ENCODE results near the gene MAGI1. TPM values are rescaled to one million over a fixed set of nuclear protein-coding genes. Genes with fewer than 3 reads are reported as not detected.

MAGI1 gene
- total and polyA plus RNA-seq, 2 donors (not counting 1 experiment from before 2014, with no cell fraction given): 0.10 to 0.22 TPM

DNA sequence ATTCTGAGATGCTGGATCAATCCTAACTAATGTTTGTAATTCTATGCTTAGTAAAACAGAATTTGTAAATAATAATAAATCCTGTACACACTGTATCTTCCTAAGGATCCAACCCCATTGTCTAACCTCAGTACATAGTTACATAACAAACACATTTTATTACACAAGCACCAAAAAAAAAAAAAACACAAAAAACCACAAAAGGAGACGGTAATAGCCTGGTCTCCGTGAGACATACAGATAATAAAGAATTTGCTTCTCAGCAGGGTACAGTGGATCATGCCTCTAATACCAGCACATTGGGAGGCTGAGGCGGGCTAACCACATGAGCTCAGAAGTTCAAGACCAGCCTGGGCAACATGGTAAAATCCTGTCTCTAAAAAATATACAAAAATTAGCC lies 558.7 kb downstream of the MAGI1 start:
- WGBS (ENCODE audit: insufficient coverage): no CpG with 5 or more reads among the region's 3 CpGs
- Mint-ChIP-seq H3K4me3 (no peak overlapping the region), H3K27ac (no peak overlapping the region), H3K4me1 (no peaks in the 10 kb centered on the region), H3K27me3 (no peaks in the 10 kb centered on the region), H3K9me3 (ENCODE audit: insufficient read depth) (no peaks in the 10 kb centered on the region)
- no peak overlapping the region for H2AFZ ChIP-seq (ENCODE audit: insufficient read depth, low read depth, low read length, poor library complexity, severe bottlenecking)
- H3K79me2 ChIP-seq (ENCODE audit: control insufficient read depth, insufficient read depth, low read length): no peaks in the 10 kb centered on the region
- TF ChIP-seq, protein P1, sequence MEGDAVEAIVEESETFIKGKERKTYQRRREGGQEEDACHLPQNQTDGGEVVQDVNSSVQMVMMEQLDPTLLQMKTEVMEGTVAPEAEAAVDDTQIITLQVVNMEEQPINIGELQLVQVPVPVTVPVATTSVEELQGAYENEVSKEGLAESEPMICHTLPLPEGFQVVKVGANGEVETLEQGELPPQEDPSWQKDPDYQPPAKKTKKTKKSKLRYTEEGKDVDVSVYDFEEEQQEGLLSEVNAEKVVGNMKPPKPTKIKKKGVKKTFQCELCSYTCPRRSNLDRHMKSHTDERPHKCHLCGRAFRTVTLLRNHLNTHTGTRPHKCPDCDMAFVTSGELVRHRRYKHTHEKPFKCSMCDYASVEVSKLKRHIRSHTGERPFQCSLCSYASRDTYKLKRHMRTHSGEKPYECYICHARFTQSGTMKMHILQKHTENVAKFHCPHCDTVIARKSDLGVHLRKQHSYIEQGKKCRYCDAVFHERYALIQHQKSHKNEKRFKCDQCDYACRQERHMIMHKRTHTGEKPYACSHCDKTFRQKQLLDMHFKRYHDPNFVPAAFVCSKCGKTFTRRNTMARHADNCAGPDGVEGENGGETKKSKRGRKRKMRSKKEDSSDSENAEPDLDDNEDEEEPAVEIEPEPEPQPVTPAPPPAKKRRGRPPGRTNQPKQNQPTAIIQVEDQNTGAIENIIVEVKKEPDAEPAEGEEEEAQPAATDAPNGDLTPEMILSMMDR (IDR thresholded peaks at IDR 0.05): no peak
- no peak for TF ChIP-seq EZH2 (IDR thresholded peaks at IDR 0.05; ENCODE audit: borderline replicate concordance, insufficient read depth, low read depth, low read length, poor library complexity, severe bottlenecking)
- no peak overlapping the region for H3K9ac ChIP-seq (ENCODE audit: low read length)
- H3K4me3 ChIP-seq (ENCODE audit: control extremely low read depth in 1 of 5, extremely low read depth in 1 of 5, insufficient read depth in 1 of 5, low read depth in 2 of 5, low read length in 4 of 5): no peak overlapping the region
- intact Hi-C loops (cut with micrococcal nuclease): no loop called here
- H3K9me3 ChIP-seq (ENCODE audit: control extremely low read depth in 1 of 3, control insufficient read depth in 2 of 3, insufficient read depth in 1 of 3, low read length in 2 of 3): no peaks in the 10 kb centered on the region
- no peaks in the 10 kb centered on the region for H3K36me3 ChIP-seq (replicated peaks in 1 of 2; ENCODE audit: control extremely low read depth in 1 of 2, control insufficient read depth in 1 of 2, extremely low read depth in 1 of 2, insufficient read depth in 2 of 2, low read length in 1 of 2)
- no peaks in the 10 kb centered on the region for H3K4me1 ChIP-seq (ENCODE audit: control insufficient read depth in 2 of 2, insufficient read depth in 2 of 2, low read length in 2 of 2)
- no peaks in the 10 kb centered on the region for H4K20me1 ChIP-seq (ENCODE audit: control insufficient read depth, insufficient read depth, low read length, poor library complexity, severe bottlenecking)
- DNase-seq (no peak), ATAC-seq (ENCODE audit: low read depth) (no peak)
- ChIA-PET CTCF (no interaction called here), POLR2A (no interaction called here)
- H3K27ac ChIP-seq (ENCODE audit: low read length in 2 of 2): no peak overlapping the region
- no peak overlapping the region for H3K4me2 ChIP-seq (replicated peaks; ENCODE audit: low read depth, low read length, poor library complexity, severe bottlenecking)
- H3K27me3 ChIP-seq (replicated peaks in 1 of 4; ENCODE audit: control extremely low read depth in 1 of 4, control insufficient read depth in 3 of 4, insufficient read depth in 4 of 4, low read length in 3 of 4): no peaks in the 10 kb centered on the region

DNA sequence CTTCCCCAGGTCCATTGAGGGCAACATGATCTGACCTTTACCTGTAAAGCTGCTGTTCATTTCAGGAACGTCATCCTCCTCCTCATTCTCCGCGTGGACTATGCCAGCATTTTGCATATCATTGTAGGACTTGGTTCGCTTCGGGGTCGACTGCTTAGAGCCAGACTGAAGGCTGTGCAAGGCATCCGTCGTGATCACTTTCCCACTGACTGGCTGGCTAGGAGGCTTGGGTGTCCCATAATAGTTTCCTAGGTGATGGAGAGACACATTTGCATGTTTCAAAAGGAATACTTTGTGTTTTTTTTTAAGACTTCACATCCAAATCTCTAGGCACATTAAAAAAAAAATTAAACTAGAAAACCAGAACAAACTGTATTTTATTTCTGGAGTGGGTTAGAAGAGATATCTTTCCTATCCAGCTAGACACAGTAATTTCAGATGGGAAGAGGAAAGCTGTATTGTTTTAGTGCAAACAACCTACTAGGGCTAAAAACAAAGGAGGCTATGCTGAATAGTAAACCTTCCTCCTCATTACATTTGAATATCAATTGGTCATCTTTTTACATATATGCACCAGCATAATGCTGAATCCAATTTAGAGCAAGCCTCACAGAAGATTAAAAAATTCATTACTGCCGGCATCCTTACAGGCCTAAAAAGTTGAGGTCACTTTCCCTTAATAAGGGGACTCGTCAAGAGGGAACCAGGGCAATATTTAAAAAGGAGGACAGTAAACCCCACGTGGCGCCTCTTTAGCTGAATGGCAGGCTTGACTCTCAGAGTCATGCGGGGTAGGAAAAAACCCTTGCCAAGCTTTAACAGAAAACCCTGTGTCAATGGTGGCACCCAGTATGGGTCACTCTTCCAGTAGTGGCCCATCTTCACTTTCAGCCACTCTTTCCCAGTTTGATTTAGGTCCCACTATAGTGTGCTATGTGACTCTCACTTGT lies 559.9 kb downstream of the MAGI1 start:
- 85% methylated on average over 12 of the region's 13 CpGs for WGBS (ENCODE audit: insufficient coverage)
- H3K27me3 ChIP-seq (replicated peaks in 1 of 4; ENCODE audit: control extremely low read depth in 1 of 4, control insufficient read depth in 3 of 4, insufficient read depth in 4 of 4, low read length in 3 of 4): no peaks in the 10 kb centered on the region
- DNase-seq (no peak), ATAC-seq (ENCODE audit: low read depth) (no peak)
- H4K20me1 ChIP-seq (ENCODE audit: control insufficient read depth, insufficient read depth, low read length, poor library complexity, severe bottlenecking): no peaks in the 10 kb centered on the region
- no peak overlapping the region for H3K4me2 ChIP-seq (replicated peaks; ENCODE audit: low read depth, low read length, poor library complexity, severe bottlenecking)
- no peaks in the 10 kb centered on the region for H3K4me1 ChIP-seq (ENCODE audit: control insufficient read depth in 2 of 2, insufficient read depth in 2 of 2, low read length in 2 of 2)
- Mint-ChIP-seq H3K4me3 (no peak overlapping the region), H3K27me3 (no peaks in the 10 kb centered on the region), H3K9me3 (ENCODE audit: insufficient read depth) (no peaks in the 10 kb centered on the region), H3K27ac (no peak overlapping the region), H3K4me1 (no peaks in the 10 kb centered on the region)
- no peak overlapping the region for H3K4me3 ChIP-seq (ENCODE audit: control extremely low read depth in 1 of 5, extremely low read depth in 1 of 5, insufficient read depth in 1 of 5, low read depth in 2 of 5, low read length in 4 of 5)
- H3K36me3 ChIP-seq (replicated peaks in 1 of 2; ENCODE audit: control extremely low read depth in 1 of 2, control insufficient read depth in 1 of 2, extremely low read depth in 1 of 2, insufficient read depth in 2 of 2, low read length in 1 of 2): no peaks in the 10 kb centered on the region
- H3K27ac ChIP-seq (ENCODE audit: low read length in 2 of 2): no peak overlapping the region
- H3K9ac ChIP-seq (ENCODE audit: low read length): no peak overlapping the region
- no peak overlapping the region for H2AFZ ChIP-seq (ENCODE audit: insufficient read depth, low read depth, low read length, poor library complexity, severe bottlenecking)
- no peak for TF ChIP-seq EZH2 (IDR thresholded peaks at IDR 0.05; ENCODE audit: borderline replicate concordance, insufficient read depth, low read depth, low read length, poor library complexity, severe bottlenecking)
- TF ChIP-seq, protein P1 (IDR thresholded peaks at IDR 0.05): no peak
- ChIA-PET POLR2A (no interaction called here), CTCF (no interaction called here)
- no peaks in the 10 kb centered on the region for H3K9me3 ChIP-seq (ENCODE audit: control extremely low read depth in 1 of 3, control insufficient read depth in 2 of 3, insufficient read depth in 1 of 3, low read length in 2 of 3)
- intact Hi-C loops (cut with micrococcal nuclease): no loop called here
- no peaks in the 10 kb centered on the region for H3K79me2 ChIP-seq (ENCODE audit: control insufficient read depth, insufficient read depth, low read length)
